CD8-positive, alpha-beta T cell (primary cell): ENCODE results near the gene PGC. TPM values are rescaled to one million over a fixed set of nuclear protein-coding genes. Genes with fewer than 3 reads are reported as not detected.

Experiments used
- total RNA-seq, 46 experiments: library from RNA in 2 of 46; stranded (reverse) in 2 of 46; gene quantifications; one replicate each; pipeline ENCODE4 v1.2.3 and lab custom pipeline; 2021 to 2026

PGC gene
- total RNA-seq, 2 experiments from 2014 or later: not detected

Other genes starting within 250 kb of the PGC start
- 10 to 100 TPM in 1 of 2 experiments, 1 to 10 TPM in 1; 9.9 to 11.4 TPM for gene FOXP4, start 201.0 kb downstream of the PGC start, total RNA-seq
- not detected for gene MDFI, start 108.9 kb downstream of the PGC start, total RNA-seq
- gene TFEB, start 11.8 kb downstream of the PGC start, total RNA-seq: 10 to 100 TPM; 10.2 to 12.7 TPM
- gene FRS3, start 32.5 kb upstream of the PGC start, total RNA-seq: 1 to 10 TPM; 3.7 to 6.2 TPM
- not detected for gene PRICKLE4, start 33.4 kb upstream of the PGC start, total RNA-seq
- gene TOMM6, start 40.3 kb upstream of the PGC start, total RNA-seq: 100 to 1,000 TPM in 1 of 2 experiments, 10 to 100 TPM in 1; 94.3 to 101 TPM
- 1 to 10 TPM; 1.6 to 1.8 TPM for gene USP49, start 148.0 kb upstream of the PGC start, total RNA-seq
- 1 to 10 TPM; 1.8 TPM for gene MED20, start 173.7 kb upstream of the PGC start, total RNA-seq
- 1 to 10 TPM; 3.2 to 6.2 TPM for gene BYSL, start 174.1 kb upstream of the PGC start, total RNA-seq
- 100 to 1,000 TPM; 129 to 135 TPM for gene CCND3, start 194.4 kb upstream of the PGC start, total RNA-seq